Muscle layer of duodenum (tissue), 2 donors: ENCODE measurements around the gene SPAG16.
"Not testable (repeated sequence)": the region's sequence is repeated elsewhere in the genome, so short reads cannot be mapped to it uniquely, and the experiment has no call there.

Source experiments
- H3K27ac ChIP-seq: one replicate; pipeline ENCODE4 v1.7.0; 2013; ENCODE audit warnings: mild to moderate bottlenecking, low read length
- H3K27me3 ChIP-seq: one replicate; pipeline ENCODE4 v1.7.0; 2013; ENCODE audit warnings: low read depth, mild to moderate bottlenecking, control low read depth, low read length
- H3K36me3 ChIP-seq, 2 donors: one replicate each; pipeline ENCODE4 v1.7.0; 2013; ENCODE audit warnings: low read length in 2 of 2, control low read depth in 1 of 2, mild to moderate bottlenecking in 1 of 2; ENCODE audit not compliant: insufficient read depth in 2 of 2, control insufficient read depth in 1 of 2
- H3K4me1 ChIP-seq, 2 donors: one replicate each; pipeline ENCODE4 v1.7.0; 2013; ENCODE audit warnings: low read length in 2 of 2, mild to moderate bottlenecking in 2 of 2, control low read depth in 1 of 2, moderate library complexity in 1 of 2; ENCODE audit not compliant: insufficient read depth in 2 of 2, control insufficient read depth in 1 of 2
- H3K4me3 ChIP-seq, 2 donors: one replicate each; pipeline ENCODE4 v1.7.0; 2013; ENCODE audit warnings: low read length in 2 of 2, low read depth in 1 of 2, mild to moderate bottlenecking in 1 of 2
- H3K9me3 ChIP-seq, 2 donors: one replicate each; pipeline ENCODE4 v1.7.0; 2013; ENCODE audit warnings: low read length in 2 of 2, control low read depth in 1 of 2, mild to moderate bottlenecking in 1 of 2; ENCODE audit not compliant: control insufficient read depth in 1 of 2
- donor health status: healthy.

SPAG16 gene

GRCh38 chr2:213718411-213718810 is 434.1 kb downstream of the SPAG16 start:
- not testable (repeated sequence) for H3K36me3 ChIP-seq, H3K9me3 ChIP-seq

GRCh38 chr2:213722565-213722964 is 438.3 kb downstream of the SPAG16 start:
- H3K4me1 ChIP-seq = no peaks in the 10 kb centered on the region
- no peak overlapping the region for H3K4me3 ChIP-seq
- H3K36me3 ChIP-seq = no peaks in the 10 kb centered on the region
- H3K27ac ChIP-seq = no peak overlapping the region
- no peaks in the 10 kb centered on the region for H3K27me3 ChIP-seq
- H3K9me3 ChIP-seq = peaks cover 0 to 2% of the 10 kb centered on the region in 2 donors

More at GRCh38 chr2:213718411-213718810, 434.1 kb downstream of the SPAG16 start:
- H3K27ac ChIP-seq, H3K4me3 ChIP-seq, H3K27me3 ChIP-seq, H3K4me1 ChIP-seq: not testable (repeated sequence)

GRCh38 chr2:213723041-213723560 is 438.8 kb downstream of the SPAG16 start:
- H3K27ac ChIP-seq = no peak overlapping the region
- no peaks in the 10 kb centered on the region for H3K27me3 ChIP-seq
- no peaks in the 10 kb centered on the region for H3K4me1 ChIP-seq
- peaks cover 0 to 2% of the 10 kb centered on the region in 2 donors for H3K9me3 ChIP-seq
- no peak overlapping the region for H3K4me3 ChIP-seq
- H3K36me3 ChIP-seq = no peaks in the 10 kb centered on the region

GRCh38 chr2:213723707-213724106 is 439.4 kb downstream of the SPAG16 start:
- Histone ChIP-seq H3K27ac (no peak overlapping the region), H3K27me3 (no peaks in the 10 kb centered on the region), H3K9me3 (peaks cover 0 to 2% of the 10 kb centered on the region in 2 donors)

GRCh38 chr2:213726101-213726500 is 441.8 kb downstream of the SPAG16 start:
- Histone ChIP-seq H3K36me3 (no peaks in the 10 kb centered on the region), H3K27ac (no peak overlapping the region), H3K9me3 (no peaks in the 10 kb centered on the region), H3K4me1 (no peaks in the 10 kb centered on the region), H3K27me3 (no peaks in the 10 kb centered on the region), H3K4me3 (no peak overlapping the region)

More at GRCh38 chr2:213723707-213724106, 439.4 kb downstream of the SPAG16 start:
- H3K4me3 ChIP-seq = no peak overlapping the region
- no peaks in the 10 kb centered on the region for H3K36me3 ChIP-seq
- H3K4me1 ChIP-seq = no peaks in the 10 kb centered on the region

GRCh38 chr2:213733893-213734292 is 449.6 kb downstream of the SPAG16 start:
- Histone ChIP-seq H3K36me3 (no peaks in the 10 kb centered on the region), H3K9me3 (no peaks in the 10 kb centered on the region), H3K27me3 (no peaks in the 10 kb centered on the region), H3K4me1 (no peaks in the 10 kb centered on the region), H3K4me3 (no peak overlapping the region), H3K27ac (no peak overlapping the region)

GRCh38 chr2:213740453-213740852 is 456.2 kb downstream of the SPAG16 start:
- H3K27ac ChIP-seq = no peak overlapping the region
- no peaks in the 10 kb centered on the region for H3K9me3 ChIP-seq
- H3K36me3 ChIP-seq = no peaks in the 10 kb centered on the region
- no peaks in the 10 kb centered on the region for H3K27me3 ChIP-seq
- no peak overlapping the region for H3K4me3 ChIP-seq
- H3K4me1 ChIP-seq = no peaks in the 10 kb centered on the region

- Histone ChIP-seq H3K27me3 (no peaks in the 10 kb centered on the region), H3K36me3 (no peaks in the 10 kb centered on the region), H3K9me3 (no peaks in the 10 kb centered on the region), H3K4me1 (no peaks in the 10 kb centered on the region), H3K4me3 (no peak overlapping the region), H3K27ac (no peak overlapping the region)
Observed at GRCh38 chr2:213751446-213751845, 467.2 kb downstream of the SPAG16 start.

GRCh38 chr2:213752575-213752974 is 468.3 kb downstream of the SPAG16 start:
- H3K9me3 ChIP-seq = no peaks in the 10 kb centered on the region
- H3K4me3 ChIP-seq = no peak overlapping the region
- H3K27ac ChIP-seq = no peak overlapping the region
- H3K4me1 ChIP-seq = no peaks in the 10 kb centered on the region
- H3K36me3 ChIP-seq = no peaks in the 10 kb centered on the region
- H3K27me3 ChIP-seq = no peaks in the 10 kb centered on the region

- no peaks in the 10 kb centered on the region for H3K27me3 ChIP-seq
- H3K9me3 ChIP-seq = no peaks in the 10 kb centered on the region
- H3K4me3 ChIP-seq = no peak overlapping the region
- no peaks in the 10 kb centered on the region for H3K4me1 ChIP-seq
- H3K27ac ChIP-seq = no peak overlapping the region
- no peaks in the 10 kb centered on the region for H3K36me3 ChIP-seq
Observed at GRCh38 chr2:213757525-213757924, 473.3 kb downstream of the SPAG16 start.

GRCh38 chr2:213763354-213763753 is 479.1 kb downstream of the SPAG16 start:
- Histone ChIP-seq H3K4me1 (no peaks in the 10 kb centered on the region), H3K9me3 (no peaks in the 10 kb centered on the region), H3K4me3 (no peak overlapping the region), H3K36me3 (no peaks in the 10 kb centered on the region), H3K27ac (no peak overlapping the region), H3K27me3 (no peaks in the 10 kb centered on the region)

- no peaks in the 10 kb centered on the region for H3K27me3 ChIP-seq
- H3K4me1 ChIP-seq = no peaks in the 10 kb centered on the region
- no peaks in the 10 kb centered on the region for H3K9me3 ChIP-seq
- H3K36me3 ChIP-seq = no peaks in the 10 kb centered on the region
- no peak overlapping the region for H3K4me3 ChIP-seq
- no peak overlapping the region for H3K27ac ChIP-seq
Observed at GRCh38 chr2:213763963-213764362, 479.7 kb downstream of the SPAG16 start.
